ENCODE data around the gene CLEC11A.
"Not testable (repeated sequence)": the region's sequence is repeated elsewhere in the genome, so short reads cannot be mapped to it uniquely, and the experiment has no call there.

Gene CLEC11A

GRCh38 chr19:50723735-50724521 is 764 bp downstream of the CLEC11A start:
- DNase-seq, result no peak

- peak; percentile 98 to 100 (median 99) for DNase-seq
Measured at GRCh38 chr19:50724522-50725217, 1.5 kb downstream of the CLEC11A start.

- DNase-seq, result no peak
Measured at GRCh38 chr19:50725218-50725910, 2.2 kb downstream of the CLEC11A start.

- DNase-seq, result no peak
Measured at GRCh38 chr19:50725911-50726230, 2.7 kb downstream of the CLEC11A start.

- DNase-seq, result peak; percentile 74 to 89 (median 85)
Measured at GRCh38 chr19:50728084-50728737, 5.0 kb downstream of the CLEC11A start.

- DNase-seq, result no peak
Measured at GRCh38 chr19:50729894-50730293, 6.7 kb downstream of the CLEC11A start.

- DNase-seq, result no peak
Measured at GRCh38 chr19:50735869-50736268, 12.7 kb downstream of the CLEC11A start.

- DNase-seq, result no peak
Measured at GRCh38 chr19:50736338-50736737, 13.2 kb downstream of the CLEC11A start.

- DNase-seq, result no peak
Measured at GRCh38 chr19:50739132-50739913, 16.2 kb downstream of the CLEC11A start.

- no peak for DNase-seq
Measured at GRCh38 chr19:50739914-50740426, 16.8 kb downstream of the CLEC11A start.

- no peak for DNase-seq
Measured at GRCh38 chr19:50741179-50741933, 18.2 kb downstream of the CLEC11A start.

- DNase-seq, result no peak
Measured at GRCh38 chr19:50743537-50743936, 20.4 kb downstream of the CLEC11A start.

- DNase-seq, result no peak
Measured at GRCh38 chr19:50745221-50745620, 22.1 kb downstream of the CLEC11A start.

- DNase-seq, result not testable (repeated sequence)
Measured at GRCh38 chr19:50747141-50747540, 24.0 kb downstream of the CLEC11A start.

- DNase-seq, result no peak
Measured at GRCh38 chr19:50749490-50749889, 26.3 kb downstream of the CLEC11A start.

- no peak for DNase-seq
Measured at GRCh38 chr19:50750010-50750409, 26.8 kb downstream of the CLEC11A start.

- DNase-seq, result no peak
Measured at GRCh38 chr19:50753879-50754278, 30.7 kb downstream of the CLEC11A start.

GRCh38 chr19:50756244-50756643 is 33.1 kb downstream of the CLEC11A start:
- not testable (repeated sequence) for DNase-seq

GRCh38 chr19:50757624-50758023 is 34.5 kb downstream of the CLEC11A start:
- not testable (repeated sequence) for DNase-seq

- not testable (repeated sequence) for DNase-seq
Measured at GRCh38 chr19:50759076-50759475, 35.9 kb downstream of the CLEC11A start.

GRCh38 chr19:50759886-50760285 is 36.7 kb downstream of the CLEC11A start:
- DNase-seq, result peak; percentile 7 to 29 (median 16)

All from suppressor macrophage treated with lipopolysaccharide for 1 hour (primary cell).